AG09319 (cell line): ENCODE results near the gene ADORA2B.
"Not testable (repeated sequence)": the region's sequence is repeated elsewhere in the genome, so short reads cannot be mapped to it uniquely, and the experiment has no call there.

Source experiments
- DNase-seq: peaks from one replicate; pipeline ENCODE4 v3.0.0-alpha.2; 2010; ENCODE audit warnings: low read depth; ENCODE audit errors: extremely low read depth
- TF ChIP-seq, protein P1 (sequence below): IDR thresholded peaks from 2 replicates; pipeline ENCODE4 v1.5.1; 2011; ENCODE audit warnings: low read depth, mild to moderate bottlenecking, inconsistent platforms, low read length, moderate library complexity

ADORA2B gene

DNA sequence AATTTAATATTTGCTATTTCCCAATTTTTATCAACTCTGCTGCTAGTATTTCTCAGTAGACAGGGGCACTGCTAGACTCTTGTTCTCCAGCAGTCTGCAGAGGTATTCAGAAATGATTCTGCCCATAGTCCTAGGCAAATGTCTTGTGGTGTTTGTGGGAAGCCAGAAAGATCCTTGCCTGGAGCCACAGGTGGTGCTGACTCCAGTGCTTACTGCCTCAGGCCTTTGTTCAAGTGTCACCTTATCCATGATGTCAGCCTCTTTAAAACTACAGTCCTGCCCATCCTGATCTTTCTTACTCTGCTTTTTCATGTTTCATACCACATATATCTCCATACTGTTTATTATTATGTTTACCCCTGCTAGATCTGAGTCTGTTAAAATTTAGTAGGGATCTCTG lies 28.1 kb downstream of the ADORA2B start:
- TF ChIP-seq, protein P1, sequence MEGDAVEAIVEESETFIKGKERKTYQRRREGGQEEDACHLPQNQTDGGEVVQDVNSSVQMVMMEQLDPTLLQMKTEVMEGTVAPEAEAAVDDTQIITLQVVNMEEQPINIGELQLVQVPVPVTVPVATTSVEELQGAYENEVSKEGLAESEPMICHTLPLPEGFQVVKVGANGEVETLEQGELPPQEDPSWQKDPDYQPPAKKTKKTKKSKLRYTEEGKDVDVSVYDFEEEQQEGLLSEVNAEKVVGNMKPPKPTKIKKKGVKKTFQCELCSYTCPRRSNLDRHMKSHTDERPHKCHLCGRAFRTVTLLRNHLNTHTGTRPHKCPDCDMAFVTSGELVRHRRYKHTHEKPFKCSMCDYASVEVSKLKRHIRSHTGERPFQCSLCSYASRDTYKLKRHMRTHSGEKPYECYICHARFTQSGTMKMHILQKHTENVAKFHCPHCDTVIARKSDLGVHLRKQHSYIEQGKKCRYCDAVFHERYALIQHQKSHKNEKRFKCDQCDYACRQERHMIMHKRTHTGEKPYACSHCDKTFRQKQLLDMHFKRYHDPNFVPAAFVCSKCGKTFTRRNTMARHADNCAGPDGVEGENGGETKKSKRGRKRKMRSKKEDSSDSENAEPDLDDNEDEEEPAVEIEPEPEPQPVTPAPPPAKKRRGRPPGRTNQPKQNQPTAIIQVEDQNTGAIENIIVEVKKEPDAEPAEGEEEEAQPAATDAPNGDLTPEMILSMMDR, result no peak
- DNase-seq, result no peak

DNA sequence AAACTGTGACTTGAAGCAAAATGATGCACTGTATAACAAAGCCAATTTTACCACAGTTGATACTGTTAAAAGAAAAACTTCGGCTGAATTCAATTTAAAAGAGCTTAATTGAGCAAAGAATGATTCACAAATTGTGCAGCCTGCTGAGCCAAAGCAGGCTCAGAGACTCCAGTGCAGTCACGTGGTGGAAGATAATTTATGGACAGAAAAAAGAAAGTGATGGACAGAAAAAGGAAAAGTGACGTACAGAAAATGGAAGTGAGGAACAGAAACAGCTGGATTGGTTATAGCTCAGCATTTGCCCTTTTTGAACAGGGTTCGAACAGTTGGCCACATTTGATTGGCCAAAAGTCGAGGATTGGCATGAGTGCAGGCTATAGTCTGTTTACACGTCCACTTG lies 28.9 kb downstream of the ADORA2B start:
- TF ChIP-seq, protein P1, result no peak
- DNase-seq, result no peak

GRCh38 chr17:15977894-15978293 lies 33.0 kb downstream of the ADORA2B start:
- TF ChIP-seq, protein P1, result no peak
- DNase-seq, result no peak

GRCh38 chr17:15978606-15979005 lies 33.7 kb downstream of the ADORA2B start:
- no peak for DNase-seq
- TF ChIP-seq, protein P1, result no peak

DNA sequence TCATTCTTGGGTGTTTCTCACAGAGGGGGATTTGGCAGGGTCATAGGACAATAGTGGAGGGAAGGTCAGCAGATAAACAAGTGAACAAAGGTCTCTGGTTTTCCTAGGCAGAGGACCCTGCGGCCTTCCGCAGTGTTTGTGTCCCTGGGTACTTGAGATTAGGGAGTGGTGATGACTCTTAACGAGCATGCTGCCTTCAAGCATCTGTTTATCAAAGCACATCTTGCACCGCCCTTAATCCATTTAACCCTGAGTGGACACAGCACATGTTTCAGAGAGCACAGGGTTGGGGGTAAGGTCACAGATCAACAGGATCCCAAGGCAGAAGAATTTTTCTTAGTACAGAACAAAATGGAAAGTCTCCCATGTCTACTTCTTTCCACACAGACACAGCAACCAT lies 34.1 kb downstream of the ADORA2B start:
- not testable (repeated sequence) for DNase-seq

DNA sequence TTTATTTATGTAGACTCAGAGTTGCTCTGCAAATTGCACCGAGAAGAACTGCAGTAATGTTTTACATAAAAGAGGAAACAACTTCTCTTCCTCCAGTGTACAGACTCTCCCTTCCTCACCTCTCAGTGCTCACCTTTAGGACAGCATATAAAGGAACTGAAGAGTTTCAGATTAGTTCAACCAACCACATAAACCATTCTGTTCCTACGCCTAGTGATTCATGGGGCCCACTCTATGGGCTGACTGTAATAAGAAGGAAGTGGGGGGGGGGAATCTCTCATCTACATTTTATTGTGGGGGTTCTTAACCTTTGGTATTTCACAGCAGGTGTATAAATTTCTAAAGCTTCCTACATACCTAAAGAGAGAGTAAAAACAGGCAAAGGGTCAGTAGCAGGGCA lies 36.3 kb downstream of the ADORA2B start:
- DNase-seq, result no peak
- TF ChIP-seq, protein P1, result no peak

DNA sequence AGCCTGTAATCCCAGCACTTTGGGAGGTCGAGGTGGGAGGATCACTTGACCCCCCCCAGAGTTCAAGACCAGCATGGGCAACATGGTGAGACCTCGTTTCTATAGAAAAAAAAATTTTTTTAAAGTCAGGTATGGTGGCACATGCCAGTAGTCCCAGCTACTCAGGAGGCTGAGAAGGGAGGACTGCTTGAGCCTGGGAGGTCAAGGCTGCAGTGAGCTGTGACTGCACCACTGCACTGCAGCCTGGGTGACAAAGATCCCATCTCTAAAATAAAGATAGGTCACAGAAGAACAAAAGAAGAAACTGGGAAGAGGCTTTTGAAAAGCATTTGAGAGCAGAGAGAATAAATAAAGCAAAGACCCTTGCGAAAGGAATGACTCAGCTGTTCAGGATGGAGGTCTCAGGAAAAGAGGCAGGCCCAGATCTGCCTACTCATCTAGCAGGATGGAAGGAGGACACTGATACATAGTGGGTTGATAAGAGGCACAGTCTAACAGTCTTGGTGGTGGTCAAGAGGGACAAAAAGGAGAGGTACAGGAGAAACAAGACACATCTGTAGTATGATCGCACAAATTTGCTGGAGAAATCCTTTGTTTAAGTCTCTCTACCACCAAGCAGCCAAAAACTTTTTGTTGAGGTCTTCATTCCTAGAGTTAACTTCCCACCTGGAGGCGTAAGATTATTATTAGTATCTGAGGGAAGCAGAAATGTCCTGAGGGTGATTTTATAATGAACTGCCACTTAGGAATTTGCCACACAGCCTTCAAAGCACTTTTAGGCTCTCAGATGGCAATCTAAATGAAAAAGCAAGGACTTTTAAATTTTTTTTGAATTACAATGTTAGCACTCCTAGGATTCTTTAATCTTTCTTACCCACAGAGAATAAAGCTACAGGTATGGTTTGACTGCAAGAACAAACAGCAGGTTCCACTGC lies 37.0 kb downstream of the ADORA2B start:
- no peak for DNase-seq
- TF ChIP-seq, protein P1, result no peak

DNA sequence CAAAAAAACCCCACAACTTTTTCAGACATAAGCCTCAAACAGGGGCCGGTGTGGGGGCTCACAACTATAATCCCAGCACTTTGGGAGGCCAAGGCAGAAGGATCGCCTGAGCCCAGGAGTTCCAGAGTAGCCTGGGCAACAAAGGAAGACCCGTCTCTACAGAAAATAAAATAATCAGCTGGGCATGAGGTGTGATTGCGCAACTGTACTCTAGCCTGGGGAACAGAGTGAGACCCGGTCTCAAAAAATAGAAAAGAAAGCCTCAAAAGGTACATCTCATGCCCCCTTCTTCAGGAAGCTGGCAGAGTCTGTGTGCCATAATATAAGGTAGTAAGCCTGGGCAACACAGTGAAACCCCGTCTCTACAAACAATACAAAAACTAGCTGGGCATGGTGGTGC lies 51.4 kb downstream of the ADORA2B start:
- TF ChIP-seq, protein P1, result no peak
- DNase-seq, result no peak
